ENCODE results near the gene GMDS. TPM values are rescaled to one million over a fixed set of nuclear protein-coding genes. Genes with fewer than 3 reads are reported as not detected.

Gene GMDS
- total and polyA plus RNA-seq, 4 donors: 7.3 to 28.3 (median 16.1) TPM

DNA sequence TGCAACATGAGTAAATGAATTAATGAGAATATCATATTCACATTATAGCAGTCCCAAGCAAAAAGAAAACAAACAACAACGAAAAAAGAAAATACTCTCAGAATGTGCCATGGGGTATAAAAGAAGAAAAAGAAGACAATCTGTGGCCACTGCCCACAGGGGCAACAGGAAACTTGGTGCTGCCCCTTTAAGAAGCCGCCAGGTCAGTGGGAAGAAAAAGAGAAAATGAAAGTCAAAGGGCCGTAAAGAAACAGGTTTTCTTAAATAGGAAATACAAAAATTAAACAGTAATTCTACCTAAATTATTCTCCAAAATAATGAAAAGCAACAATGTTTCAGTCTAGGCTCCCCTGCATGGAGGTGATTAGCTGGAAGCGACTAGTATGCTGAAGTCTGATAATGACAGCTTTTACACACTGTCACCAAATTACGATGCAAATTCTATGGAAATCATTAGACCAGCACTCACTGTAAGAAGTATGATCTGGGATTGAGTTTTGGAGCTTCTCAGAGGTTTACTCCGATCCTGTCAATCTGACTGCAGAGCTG lies 23.6 kb downstream of the GMDS start:
- DNase-seq: no peak

DNA sequence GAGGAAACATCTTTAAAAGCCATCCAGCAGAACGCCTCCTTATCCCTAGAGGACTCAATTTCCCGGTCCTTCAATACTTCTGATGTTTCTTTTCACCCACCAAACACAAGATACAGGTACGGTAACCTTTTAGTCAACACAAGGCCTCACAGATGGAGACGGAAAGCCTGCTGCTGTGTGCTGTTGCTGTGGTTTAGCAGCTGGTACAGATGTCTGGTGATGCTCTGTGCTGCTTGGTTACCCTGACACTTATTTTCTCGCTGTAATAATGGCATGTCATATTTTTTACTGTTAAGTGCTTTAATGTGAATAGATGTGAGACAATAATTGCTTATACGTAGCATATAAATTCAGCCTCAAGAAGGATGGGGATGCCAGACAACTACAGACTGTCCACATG lies 25.3 kb downstream of the GMDS start:
- Histone ChIP-seq H3K9me3 (ENCODE audit: control insufficient read depth in 4 of 4, insufficient read depth in 3 of 4, low read length in 3 of 4) (no peaks in the 10 kb centered on the region), H3K27me3 (ENCODE audit: control insufficient read depth in 3 of 3, insufficient read depth in 3 of 3, low read length in 2 of 3) (no peaks in the 10 kb centered on the region), H3K4me3 (no peak overlapping the region), H3K4me1 (ENCODE audit: control insufficient read depth in 5 of 5, insufficient read depth in 5 of 5, low read length in 5 of 5) (peaks cover 0 to 5% (median 0%) of the 10 kb centered on the region in 5 donors), H3K9ac (ENCODE audit: insufficient read depth in 1 of 2, low read length in 2 of 2) (no peak overlapping the region), H3K27ac (ENCODE audit: low read depth in 1 of 2, low read length in 1 of 2) (no peak overlapping the region), H3K36me3 (ENCODE audit: control insufficient read depth in 4 of 4, insufficient read depth in 4 of 4, low read length in 4 of 4) (no peaks in the 10 kb centered on the region)
- DNase-seq: no peak
- no peak for ATAC-seq (ENCODE audit: insufficient read depth, low FRiP score)
- TF ChIP-seq, protein P1, sequence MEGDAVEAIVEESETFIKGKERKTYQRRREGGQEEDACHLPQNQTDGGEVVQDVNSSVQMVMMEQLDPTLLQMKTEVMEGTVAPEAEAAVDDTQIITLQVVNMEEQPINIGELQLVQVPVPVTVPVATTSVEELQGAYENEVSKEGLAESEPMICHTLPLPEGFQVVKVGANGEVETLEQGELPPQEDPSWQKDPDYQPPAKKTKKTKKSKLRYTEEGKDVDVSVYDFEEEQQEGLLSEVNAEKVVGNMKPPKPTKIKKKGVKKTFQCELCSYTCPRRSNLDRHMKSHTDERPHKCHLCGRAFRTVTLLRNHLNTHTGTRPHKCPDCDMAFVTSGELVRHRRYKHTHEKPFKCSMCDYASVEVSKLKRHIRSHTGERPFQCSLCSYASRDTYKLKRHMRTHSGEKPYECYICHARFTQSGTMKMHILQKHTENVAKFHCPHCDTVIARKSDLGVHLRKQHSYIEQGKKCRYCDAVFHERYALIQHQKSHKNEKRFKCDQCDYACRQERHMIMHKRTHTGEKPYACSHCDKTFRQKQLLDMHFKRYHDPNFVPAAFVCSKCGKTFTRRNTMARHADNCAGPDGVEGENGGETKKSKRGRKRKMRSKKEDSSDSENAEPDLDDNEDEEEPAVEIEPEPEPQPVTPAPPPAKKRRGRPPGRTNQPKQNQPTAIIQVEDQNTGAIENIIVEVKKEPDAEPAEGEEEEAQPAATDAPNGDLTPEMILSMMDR (IDR thresholded peaks at IDR 0.05; ENCODE audit: control extremely low read depth, extremely low read depth): no peak
- 97 to 98% methylated on average over 6 of the region's 6 CpGs for WGBS, 2 donors

More for the DNA sequence above, 23.6 kb downstream of the GMDS start:
- ATAC-seq (ENCODE audit: insufficient read depth, low FRiP score): no peak
- TF ChIP-seq, protein P1 (IDR thresholded peaks at IDR 0.05; ENCODE audit: control extremely low read depth, extremely low read depth): no peak
- H3K4me3 ChIP-seq: peak overlapping the region; percentile 10
- peaks cover 0 to 5% (median 0%) of the 10 kb centered on the region in 5 donors for H3K4me1 ChIP-seq (ENCODE audit: control insufficient read depth in 5 of 5, insufficient read depth in 5 of 5, low read length in 5 of 5)
- WGBS, 2 donors: 20 to 25% methylated on average over 6 of the region's 6 CpGs
- H3K27ac ChIP-seq (ENCODE audit: low read depth in 1 of 2, low read length in 1 of 2): no peak overlapping the region
- H3K27me3 ChIP-seq (ENCODE audit: control insufficient read depth in 3 of 3, insufficient read depth in 3 of 3, low read length in 2 of 3): no peaks in the 10 kb centered on the region
- peak overlapping the region in 1 of 2 donors; percentile 76 for H3K9ac ChIP-seq (ENCODE audit: insufficient read depth in 1 of 2, low read length in 2 of 2)
- H3K36me3 ChIP-seq (ENCODE audit: control insufficient read depth in 4 of 4, insufficient read depth in 4 of 4, low read length in 4 of 4): no peaks in the 10 kb centered on the region
- H3K9me3 ChIP-seq (ENCODE audit: control insufficient read depth in 4 of 4, insufficient read depth in 3 of 4, low read length in 3 of 4): no peaks in the 10 kb centered on the region

DNA sequence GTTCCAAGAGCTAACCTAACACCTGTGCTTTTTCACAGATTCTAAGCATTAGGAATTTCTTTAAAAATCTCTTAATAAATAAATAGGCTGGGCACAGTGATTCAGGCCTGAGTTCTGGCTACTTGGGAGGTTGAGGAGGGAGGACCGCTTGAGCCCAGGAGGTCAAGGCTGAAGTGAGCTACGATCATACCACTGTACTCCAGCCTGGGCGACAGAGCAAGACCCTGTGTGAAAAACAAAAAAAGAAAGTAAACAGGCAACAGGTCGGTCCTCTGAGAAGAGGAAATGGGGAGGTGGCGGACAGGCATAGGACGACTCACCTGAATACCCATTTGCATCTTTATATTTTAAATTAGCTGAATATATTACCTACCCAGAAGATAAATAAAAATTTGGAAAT lies 26.5 kb downstream of the GMDS start:
- peaks cover 0 to 5% (median 0%) of the 10 kb centered on the region in 5 donors for H3K4me1 ChIP-seq (ENCODE audit: control insufficient read depth in 5 of 5, insufficient read depth in 5 of 5, low read length in 5 of 5)
- no peak for ATAC-seq (ENCODE audit: insufficient read depth, low FRiP score)
- TF ChIP-seq, protein P1 (IDR thresholded peaks at IDR 0.05; ENCODE audit: control extremely low read depth, extremely low read depth): no peak

More for the DNA sequence above, 26.5 kb downstream of the GMDS start:
- no peak overlapping the region for H3K4me3 ChIP-seq
- 86 to 97% methylated on average over 6 of the region's 6 CpGs for WGBS, 2 donors
- H3K9me3 ChIP-seq (ENCODE audit: control insufficient read depth in 4 of 4, insufficient read depth in 3 of 4, low read length in 3 of 4): no peaks in the 10 kb centered on the region
- H3K27ac ChIP-seq (ENCODE audit: low read depth in 1 of 2, low read length in 1 of 2): no peak overlapping the region
- DNase-seq: no peak
- H3K36me3 ChIP-seq (ENCODE audit: control insufficient read depth in 4 of 4, insufficient read depth in 4 of 4, low read length in 4 of 4): no peaks in the 10 kb centered on the region
- H3K9ac ChIP-seq (ENCODE audit: insufficient read depth in 1 of 2, low read length in 2 of 2): no peak overlapping the region
- H3K27me3 ChIP-seq (ENCODE audit: control insufficient read depth in 3 of 3, insufficient read depth in 3 of 3, low read length in 2 of 3): no peaks in the 10 kb centered on the region

Data from lung (tissue), 12 donors.